Gastroesophageal sphincter (tissue), 3 donors: ENCODE measurements around the gene HAT1.

Experiments used
- POLR2AphosphoS5 ChIP-seq: sonication (generic); formaldehyde crosslinking; IDR thresholded peaks from one replicate; pipeline ENCODE4 v1.6.1; 2017; ENCODE audit warnings: antibody characterized with exemption
- TF ChIP-seq, protein P1 (sequence below), 4 experiments: fragments of 200-600 bp in 2 of 4; fragments of 450-650 bp in 2 of 4; sonication (generic) in 1 of 4; IDR thresholded peaks; one replicate each; pipeline ENCODE4 v1.5.1; 2017 to 2019; ENCODE audit warnings: antibody characterized with exemption in 4 of 4, mild to moderate bottlenecking in 2 of 4, moderate library complexity in 2 of 4

DNA sequence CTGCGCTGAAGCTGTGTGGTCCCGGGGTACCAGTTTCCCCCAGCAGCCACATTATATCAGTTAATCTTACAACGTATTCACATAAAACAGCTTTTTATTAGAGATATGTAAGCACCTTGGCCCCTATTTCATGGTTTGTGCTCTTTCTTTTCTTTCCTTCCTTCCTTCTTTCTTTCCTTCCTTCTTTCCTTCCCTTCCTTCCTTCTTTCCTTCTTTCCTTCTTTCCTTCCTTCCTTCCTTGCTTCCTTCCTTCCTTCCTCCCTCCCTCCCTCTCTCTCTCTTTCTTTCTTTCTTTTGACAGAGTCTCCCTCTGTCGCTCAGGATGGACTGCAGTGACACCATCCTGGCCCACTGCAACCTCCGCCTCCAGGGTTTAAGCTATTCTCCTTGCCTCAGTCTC is 73.8 kb downstream of the HAT1 start:
- TF ChIP-seq, protein P1, sequence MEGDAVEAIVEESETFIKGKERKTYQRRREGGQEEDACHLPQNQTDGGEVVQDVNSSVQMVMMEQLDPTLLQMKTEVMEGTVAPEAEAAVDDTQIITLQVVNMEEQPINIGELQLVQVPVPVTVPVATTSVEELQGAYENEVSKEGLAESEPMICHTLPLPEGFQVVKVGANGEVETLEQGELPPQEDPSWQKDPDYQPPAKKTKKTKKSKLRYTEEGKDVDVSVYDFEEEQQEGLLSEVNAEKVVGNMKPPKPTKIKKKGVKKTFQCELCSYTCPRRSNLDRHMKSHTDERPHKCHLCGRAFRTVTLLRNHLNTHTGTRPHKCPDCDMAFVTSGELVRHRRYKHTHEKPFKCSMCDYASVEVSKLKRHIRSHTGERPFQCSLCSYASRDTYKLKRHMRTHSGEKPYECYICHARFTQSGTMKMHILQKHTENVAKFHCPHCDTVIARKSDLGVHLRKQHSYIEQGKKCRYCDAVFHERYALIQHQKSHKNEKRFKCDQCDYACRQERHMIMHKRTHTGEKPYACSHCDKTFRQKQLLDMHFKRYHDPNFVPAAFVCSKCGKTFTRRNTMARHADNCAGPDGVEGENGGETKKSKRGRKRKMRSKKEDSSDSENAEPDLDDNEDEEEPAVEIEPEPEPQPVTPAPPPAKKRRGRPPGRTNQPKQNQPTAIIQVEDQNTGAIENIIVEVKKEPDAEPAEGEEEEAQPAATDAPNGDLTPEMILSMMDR (IDR thresholded peaks at IDR 0.05) = no peak
- no peak for TF ChIP-seq POLR2AphosphoS5
